ENCODE data around the gene SLX1A.

DNA sequence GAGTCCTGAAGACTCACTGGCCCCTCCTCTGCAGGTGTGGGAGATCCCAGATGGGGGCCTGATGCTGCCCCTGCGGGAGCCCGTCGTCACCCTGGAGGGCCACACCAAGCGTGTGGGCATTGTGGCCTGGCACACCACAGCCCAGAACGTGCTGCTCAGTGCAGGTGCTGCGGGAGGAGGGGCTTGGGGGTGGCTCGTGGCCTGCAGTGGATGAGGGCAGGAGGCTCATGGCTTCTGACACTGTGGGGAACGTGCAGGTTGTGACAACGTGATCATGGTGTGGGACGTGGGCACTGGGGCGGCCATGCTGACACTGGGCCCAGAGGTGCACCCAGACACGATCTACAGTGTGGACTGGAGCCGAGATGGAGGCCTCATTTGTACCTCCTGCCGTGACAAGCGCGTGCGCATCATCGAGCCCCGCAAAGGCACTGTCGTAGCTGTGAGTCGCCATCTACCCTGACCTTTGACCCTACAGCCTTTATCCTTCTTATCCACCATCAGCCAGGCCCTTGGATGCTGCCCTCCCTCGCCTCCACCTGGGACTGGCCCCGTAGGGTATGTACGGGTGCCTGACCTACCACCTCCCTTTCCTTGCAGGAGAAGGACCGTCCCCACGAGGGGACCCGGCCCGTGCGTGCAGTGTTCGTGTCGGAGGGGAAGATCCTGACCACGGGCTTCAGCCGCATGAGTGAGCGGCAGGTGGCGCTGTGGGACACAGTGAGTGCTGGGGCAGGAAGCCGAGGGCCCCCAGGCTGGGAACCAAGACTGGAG lies 6.7 kb upstream of the SLX1A start:
- peak; percentile 26 to 72 for TF ChIP-seq RAD21 (CRISPR knock-in tag; conservative IDR thresholded peaks at IDR 0.05 in 1 of 2, IDR thresholded peaks at IDR 0.05 in 1 of 2)
- TF ChIP-seq, protein P1, sequence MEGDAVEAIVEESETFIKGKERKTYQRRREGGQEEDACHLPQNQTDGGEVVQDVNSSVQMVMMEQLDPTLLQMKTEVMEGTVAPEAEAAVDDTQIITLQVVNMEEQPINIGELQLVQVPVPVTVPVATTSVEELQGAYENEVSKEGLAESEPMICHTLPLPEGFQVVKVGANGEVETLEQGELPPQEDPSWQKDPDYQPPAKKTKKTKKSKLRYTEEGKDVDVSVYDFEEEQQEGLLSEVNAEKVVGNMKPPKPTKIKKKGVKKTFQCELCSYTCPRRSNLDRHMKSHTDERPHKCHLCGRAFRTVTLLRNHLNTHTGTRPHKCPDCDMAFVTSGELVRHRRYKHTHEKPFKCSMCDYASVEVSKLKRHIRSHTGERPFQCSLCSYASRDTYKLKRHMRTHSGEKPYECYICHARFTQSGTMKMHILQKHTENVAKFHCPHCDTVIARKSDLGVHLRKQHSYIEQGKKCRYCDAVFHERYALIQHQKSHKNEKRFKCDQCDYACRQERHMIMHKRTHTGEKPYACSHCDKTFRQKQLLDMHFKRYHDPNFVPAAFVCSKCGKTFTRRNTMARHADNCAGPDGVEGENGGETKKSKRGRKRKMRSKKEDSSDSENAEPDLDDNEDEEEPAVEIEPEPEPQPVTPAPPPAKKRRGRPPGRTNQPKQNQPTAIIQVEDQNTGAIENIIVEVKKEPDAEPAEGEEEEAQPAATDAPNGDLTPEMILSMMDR (IDR thresholded peaks at IDR 0.05 in 2 of 3, conservative IDR thresholded peaks at IDR 0.05 in 1 of 3; ENCODE audit: insufficient read depth in 2 of 3, low read depth in 1 of 3, low read length in 3 of 3): peak; percentile 84 to 96 (median 87)
- no peak for TF ChIP-seq MAFF (IDR thresholded peaks at IDR 0.05; ENCODE audit: low read length)
- TF ChIP-seq MYC (IDR thresholded peaks at IDR 0.05; ENCODE audit: low read depth, low read length): peak; percentile 57
- peak; percentile 15; the same call in 1 of the 2 replicates for TF ChIP-seq MYC (CRISPR knock-in tag; IDR thresholded peaks at IDR 0.05; ENCODE audit: borderline replicate concordance, low read depth)
- TF ChIP-seq FOSL1 (tag; conservative IDR thresholded peaks at IDR 0.05): no peak

All from K562 (cell line).